Naive thymus-derived CD8-positive, alpha-beta T cell (primary cell): Measurements from ENCODE around the gene SMC6. TPM values are rescaled to one million over a fixed set of nuclear protein-coding genes. Genes with fewer than 3 reads are reported as not detected.

Experiments used
- ATAC-seq, 2 donors: fragments of 150-1000 bp; cut with Tn5 transposase in 1 of 2; sonication (Bioruptor Pico), chemical (Tn5 transposase) in 1 of 2; 1 replicate in 1 of 2; 2 replicates in 1 of 2; pipeline ENCODE4 v1.10.0; 2021; ENCODE audit warnings: mild to moderate bottlenecking in 2 of 2, moderate library complexity in 2 of 2
- POLR2A ChIA-PET: fragments of 350-600 bp; sonication (Branson Sonifier 250); formaldehyde crosslinking; loops from one replicate; lab custom pipeline; 2021; ENCODE audit warnings: antibody characterized with exemption; lab: Charles Lee
- DNase-seq, 10 donors: peaks; one replicate each; pipeline versions ENCODE4 v3.0.0 to v3.0.0-alpha.2; 2020 to 2022
- H3K27ac Mint-ChIP-seq, 10 donors: one replicate each; pipeline ENCODE4 v1.8.0; 2020 to 2022; ENCODE audit warnings: mild to moderate bottlenecking in 10 of 10, mixed read lengths in 10 of 10, moderate library complexity in 4 of 10, inconsistent platforms in 1 of 10
- H3K27me3 Mint-ChIP-seq, 5 donors: one replicate each; pipeline ENCODE4 v1.8.0; 2021 to 2022; ENCODE audit warnings: mixed read lengths in 5 of 5
- H3K36me3 Mint-ChIP-seq, 3 donors: one replicate each; pipeline ENCODE4 v1.8.0; 2020 to 2022; ENCODE audit warnings: mixed read lengths in 3 of 3, mild to moderate bottlenecking in 2 of 3, inconsistent platforms in 1 of 3
- H3K4me1 Mint-ChIP-seq, 4 donors: one replicate each; pipeline ENCODE4 v1.8.0; 2021 to 2022; ENCODE audit warnings: mixed read lengths in 4 of 4
- H3K4me3 Mint-ChIP-seq, 10 donors: one replicate each; pipeline ENCODE4 v1.8.0; 2020 to 2022; ENCODE audit warnings: mild to moderate bottlenecking in 10 of 10, mixed read lengths in 10 of 10, moderate library complexity in 6 of 10, inconsistent platforms in 1 of 10
- H3K9me3 Mint-ChIP-seq, 9 donors: one replicate each; pipeline ENCODE4 v1.8.0; 2020 to 2022; ENCODE audit warnings: mixed read lengths in 9 of 9, mild to moderate bottlenecking in 3 of 9, inconsistent platforms in 1 of 9, moderate library complexity in 1 of 9
- polyA plus RNA-seq, 3 donors: library from polyadenylated mRNA; unstranded; fragments of 300-500 nt; fragmentation: Illumina TruSeq; gene quantifications; one replicate each; pipeline ENCODE4 v1.2.3, GENCODE V29; 2021
- total RNA-seq, 8 experiments: library from RNA in 2 of 8; stranded (reverse) in 2 of 8; gene quantifications; one replicate each; pipeline ENCODE4 v1.2.3 and lab custom pipeline; 2021 to 2026

The SMC6 gene
- total and polyA plus RNA-seq, 5 experiments from 2014 or later, result 7.7 to 22.5 (median 8.7) TPM

GRCh38 chr2:17634997-17635396 lies 118.6 kb downstream of the SMC6 start:
- no peaks in the 10 kb centered on the region for H3K4me1 Mint-ChIP-seq

DNA sequence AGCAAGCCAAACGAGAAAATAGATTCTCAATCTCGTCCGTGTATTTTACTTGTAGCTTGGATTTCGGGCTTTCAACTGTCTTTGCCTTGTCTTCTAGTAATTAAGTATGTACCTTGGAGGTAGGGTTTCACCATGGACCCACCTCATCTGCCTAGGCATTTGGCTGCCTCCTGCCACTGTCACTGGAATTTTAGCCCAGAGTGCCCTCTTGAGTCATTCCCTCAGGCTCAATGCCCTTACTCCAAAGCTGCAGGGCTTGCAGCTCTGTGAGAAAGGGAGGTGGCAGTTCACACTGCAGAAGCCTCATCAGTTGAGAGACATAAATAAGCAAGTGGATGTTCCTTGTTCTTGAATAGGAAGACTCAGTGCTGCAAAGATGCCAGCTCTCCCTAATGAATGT lies 123.5 kb downstream of the SMC6 start:
- H3K27me3 Mint-ChIP-seq, result peaks cover 2 to 11% (median 4%) of the 10 kb centered on the region in 5 donors
- DNase-seq (no peak), ATAC-seq (no peak)

More at GRCh38 chr2:17634997-17635396, 118.6 kb downstream of the SMC6 start:
- no peak overlapping the region for H3K4me3 Mint-ChIP-seq
- no peaks in the 10 kb centered on the region for H3K36me3 Mint-ChIP-seq
- H3K27me3 Mint-ChIP-seq, result peaks cover 0 to 5% (median 0%) of the 10 kb centered on the region in 5 donors
- H3K9me3 Mint-ChIP-seq, result peaks cover 0 to 2% (median 0%) of the 10 kb centered on the region in 9 donors
- DNase-seq (no peak), ATAC-seq (no peak)
- POLR2A ChIA-PET, result no interaction called here
- H3K27ac Mint-ChIP-seq, result no peak overlapping the region

DNA sequence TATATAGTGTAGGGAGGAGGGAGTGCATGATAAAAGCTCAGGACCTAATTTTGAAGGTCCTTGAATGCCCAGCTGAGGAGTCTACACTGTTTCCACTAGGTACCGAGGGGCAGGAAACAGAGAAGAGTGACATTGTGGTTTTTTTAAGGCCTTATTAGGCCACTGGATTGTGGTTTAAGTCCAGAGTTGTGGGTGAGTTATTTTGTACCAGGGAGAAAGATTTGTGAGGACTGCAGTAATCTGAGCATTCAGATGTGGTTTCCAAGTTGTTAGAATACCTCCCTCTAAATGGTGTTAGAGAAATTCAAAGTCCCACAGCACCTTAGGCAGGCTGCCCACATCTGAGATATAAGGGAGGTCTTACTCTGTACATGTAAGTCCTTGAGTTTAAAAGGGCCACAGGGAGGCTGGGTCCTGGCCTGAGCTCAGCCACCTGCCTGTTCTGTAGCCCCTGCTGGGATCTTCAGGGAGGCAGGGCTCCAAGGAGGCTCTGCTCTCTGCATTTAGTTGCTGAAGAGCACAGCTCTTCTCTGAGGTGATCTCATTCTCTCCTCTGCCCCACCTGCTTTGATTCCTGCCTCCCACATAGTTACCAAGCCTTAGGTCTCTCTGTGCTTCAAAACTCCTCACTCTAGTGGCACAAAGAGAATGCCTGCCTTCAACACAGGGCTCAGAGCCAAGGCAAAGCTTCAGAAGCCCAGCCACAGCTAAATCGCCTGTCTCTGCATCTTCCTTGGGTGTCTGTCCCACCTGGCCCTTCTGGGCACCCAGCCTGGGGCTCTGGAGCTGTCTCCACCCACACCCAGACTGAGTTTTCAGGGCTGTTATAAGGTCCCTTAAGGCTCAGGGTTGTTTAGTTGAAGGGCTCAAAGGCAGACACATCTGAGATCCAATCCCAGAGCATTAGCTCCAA lies 125.0 kb downstream of the SMC6 start:
- H3K27me3 Mint-ChIP-seq, result peaks cover 2 to 16% (median 7%) of the 10 kb centered on the region in 5 donors
- H3K36me3 Mint-ChIP-seq, result no peaks in the 10 kb centered on the region
- no peak for ATAC-seq
- no peak overlapping the region for H3K27ac Mint-ChIP-seq
- peaks cover 0 to 3% (median 0%) of the 10 kb centered on the region in 9 donors for H3K9me3 Mint-ChIP-seq
- H3K4me3 Mint-ChIP-seq, result no peak overlapping the region
- H3K4me1 Mint-ChIP-seq, result no peaks in the 10 kb centered on the region
- DNase-seq, result no peak
- POLR2A ChIA-PET, result no interaction called here

More for the DNA sequence above, 123.5 kb downstream of the SMC6 start:
- Mint-ChIP-seq H3K36me3 (no peaks in the 10 kb centered on the region), H3K9me3 (peaks cover 0 to 5% (median 0%) of the 10 kb centered on the region in 9 donors), H3K4me1 (no peaks in the 10 kb centered on the region), H3K27ac (no peak overlapping the region), H3K4me3 (no peak overlapping the region)
- POLR2A ChIA-PET, result no interaction called here

GRCh38 chr2:17627434-17627833 lies 126.2 kb downstream of the SMC6 start:
- DNase-seq (no peak), ATAC-seq (no peak)
- Mint-ChIP-seq H3K27me3 (peaks cover 3 to 23% (median 11%) of the 10 kb centered on the region in 5 donors), H3K9me3 (peaks cover 0 to 3% (median 0%) of the 10 kb centered on the region in 9 donors), H3K27ac (no peak overlapping the region), H3K4me1 (no peaks in the 10 kb centered on the region), H3K4me3 (no peak overlapping the region), H3K36me3 (no peaks in the 10 kb centered on the region)
- POLR2A ChIA-PET, result no interaction called here

DNA sequence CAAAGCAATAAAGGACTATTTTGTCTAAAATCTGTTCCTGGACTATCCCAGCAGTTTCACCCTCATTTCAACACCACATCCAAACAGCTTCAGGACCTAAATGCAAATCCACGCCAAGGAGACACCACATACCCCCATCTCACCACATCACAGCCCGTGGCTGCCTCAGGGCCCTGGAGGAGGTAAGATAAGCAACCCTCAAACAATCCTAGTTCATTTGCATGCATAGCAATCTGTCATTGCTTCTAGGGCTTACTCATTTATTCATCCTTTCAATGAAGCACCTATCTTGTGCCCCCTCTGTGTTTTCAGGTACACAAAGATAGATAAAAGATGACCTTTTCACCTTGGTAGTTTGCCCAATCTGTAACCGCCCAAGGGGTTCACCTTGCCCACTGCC lies 126.6 kb downstream of the SMC6 start:
- Mint-ChIP-seq H3K4me3 (no peak overlapping the region), H3K27me3 (peaks cover 5 to 28% (median 12%) of the 10 kb centered on the region in 5 donors), H3K9me3 (peaks cover 0 to 3% (median 0%) of the 10 kb centered on the region in 9 donors), H3K4me1 (no peaks in the 10 kb centered on the region), H3K27ac (no peak overlapping the region), H3K36me3 (no peaks in the 10 kb centered on the region)
- no peak for DNase-seq
- ATAC-seq, result no peak
- POLR2A ChIA-PET, result no interaction called here

- ATAC-seq (no peak), DNase-seq (no peak)
- Mint-ChIP-seq H3K4me3 (no peak overlapping the region), H3K27ac (no peak overlapping the region), H3K4me1 (no peaks in the 10 kb centered on the region), H3K9me3 (peaks cover 0 to 3% (median 0%) of the 10 kb centered on the region in 9 donors), H3K36me3 (no peaks in the 10 kb centered on the region), H3K27me3 (peaks cover 10 to 41% (median 16%) of the 10 kb centered on the region in 5 donors)
- POLR2A ChIA-PET, result no interaction called here
Observed at GRCh38 chr2:17625446-17625845, 128.2 kb downstream of the SMC6 start.

DNA sequence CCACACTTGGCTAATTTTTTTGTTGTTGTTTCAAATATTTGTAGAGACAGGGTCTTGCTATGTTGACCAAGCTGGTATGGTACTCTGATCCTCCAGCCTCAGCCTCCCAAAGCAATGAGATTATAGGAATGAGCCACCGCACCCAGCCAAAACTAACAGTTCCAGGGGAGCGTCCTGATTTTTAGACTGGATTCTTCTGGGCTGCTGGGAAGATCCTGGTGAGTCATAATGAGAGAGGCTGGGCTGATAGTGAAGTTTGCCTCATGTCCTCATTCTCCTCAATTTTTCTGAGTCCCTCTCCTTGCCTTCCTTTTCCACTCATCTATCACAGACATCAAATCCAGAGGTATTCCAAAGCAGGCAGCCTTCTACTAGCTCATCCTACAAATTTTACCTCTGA lies 131.8 kb downstream of the SMC6 start:
- DNase-seq (no peak), ATAC-seq (no peak)
- Mint-ChIP-seq H3K9me3 (no peaks in the 10 kb centered on the region), H3K27me3 (peaks cover 12 to 53% (median 19%) of the 10 kb centered on the region in 5 donors), H3K4me3 (no peak overlapping the region), H3K4me1 (no peaks in the 10 kb centered on the region), H3K36me3 (no peaks in the 10 kb centered on the region), H3K27ac (no peak overlapping the region)
- POLR2A ChIA-PET, result no interaction called here

DNA sequence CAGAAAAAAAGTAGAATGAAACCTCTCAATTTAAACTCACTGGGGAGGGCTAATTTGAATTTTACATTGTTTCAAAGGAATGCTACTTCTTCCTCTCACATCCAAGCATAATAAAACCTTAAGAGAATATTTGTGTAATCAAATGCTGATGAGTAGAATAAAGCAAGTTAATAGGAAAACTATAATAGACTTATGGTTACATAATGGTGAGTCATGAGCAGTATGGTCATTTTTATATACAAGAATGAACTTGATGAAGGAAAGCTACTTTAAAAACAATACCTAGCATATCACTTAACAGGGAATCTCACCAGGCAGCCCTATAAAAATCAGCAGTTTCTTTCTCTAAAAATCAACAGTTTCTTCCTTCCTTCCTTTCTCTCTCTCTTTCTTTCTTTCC lies 132.8 kb downstream of the SMC6 start:
- no peak for ATAC-seq
- Mint-ChIP-seq H3K27ac (no peak overlapping the region), H3K27me3 (peaks cover 12 to 53% (median 19%) of the 10 kb centered on the region in 5 donors), H3K9me3 (no peaks in the 10 kb centered on the region), H3K4me3 (no peak overlapping the region), H3K4me1 (no peaks in the 10 kb centered on the region), H3K36me3 (no peaks in the 10 kb centered on the region)
- POLR2A ChIA-PET, result no interaction called here
- DNase-seq, result no peak

- H3K27ac Mint-ChIP-seq, result no peak overlapping the region
- no peak overlapping the region for H3K4me3 Mint-ChIP-seq
- POLR2A ChIA-PET, result no interaction called here
- no peaks in the 10 kb centered on the region for H3K9me3 Mint-ChIP-seq
- ATAC-seq, result no peak
- no peak for DNase-seq
- H3K27me3 Mint-ChIP-seq, result peaks cover 12 to 51% (median 19%) of the 10 kb centered on the region in 5 donors
- H3K36me3 Mint-ChIP-seq, result no peaks in the 10 kb centered on the region
- no peaks in the 10 kb centered on the region for H3K4me1 Mint-ChIP-seq
Observed at GRCh38 chr2:17620280-17620679, 133.3 kb downstream of the SMC6 start.

- Mint-ChIP-seq H3K36me3 (no peaks in the 10 kb centered on the region), H3K4me3 (no peak overlapping the region), H3K9me3 (no peaks in the 10 kb centered on the region), H3K27me3 (peaks cover 15 to 55% (median 21%) of the 10 kb centered on the region in 5 donors), H3K27ac (no peak overlapping the region), H3K4me1 (no peaks in the 10 kb centered on the region)
- ATAC-seq (no peak), DNase-seq (no peak)
- POLR2A ChIA-PET, result no interaction called here
Observed at GRCh38 chr2:17617955-17618354, 135.7 kb downstream of the SMC6 start.

- Mint-ChIP-seq H3K27me3 (peaks cover 13 to 51% (median 20%) of the 10 kb centered on the region in 5 donors), H3K4me1 (no peaks in the 10 kb centered on the region), H3K27ac (no peak overlapping the region), H3K9me3 (no peaks in the 10 kb centered on the region), H3K36me3 (no peaks in the 10 kb centered on the region), H3K4me3 (no peak overlapping the region)
- DNase-seq (no peak), ATAC-seq (no peak)
- POLR2A ChIA-PET, result no interaction called here
Observed at GRCh38 chr2:17617516-17617915, 136.1 kb downstream of the SMC6 start.

- H3K4me3 Mint-ChIP-seq, result no peak overlapping the region
- H3K9me3 Mint-ChIP-seq, result no peaks in the 10 kb centered on the region
- no peak overlapping the region for H3K27ac Mint-ChIP-seq
- POLR2A ChIA-PET, result no interaction called here
- ATAC-seq (no peak), DNase-seq (no peak)
- H3K36me3 Mint-ChIP-seq, result no peaks in the 10 kb centered on the region
- no peaks in the 10 kb centered on the region for H3K4me1 Mint-ChIP-seq
- peaks cover 10 to 40% (median 17%) of the 10 kb centered on the region in 5 donors for H3K27me3 Mint-ChIP-seq
Observed at GRCh38 chr2:17616405-17616804, 137.2 kb downstream of the SMC6 start.

DNA sequence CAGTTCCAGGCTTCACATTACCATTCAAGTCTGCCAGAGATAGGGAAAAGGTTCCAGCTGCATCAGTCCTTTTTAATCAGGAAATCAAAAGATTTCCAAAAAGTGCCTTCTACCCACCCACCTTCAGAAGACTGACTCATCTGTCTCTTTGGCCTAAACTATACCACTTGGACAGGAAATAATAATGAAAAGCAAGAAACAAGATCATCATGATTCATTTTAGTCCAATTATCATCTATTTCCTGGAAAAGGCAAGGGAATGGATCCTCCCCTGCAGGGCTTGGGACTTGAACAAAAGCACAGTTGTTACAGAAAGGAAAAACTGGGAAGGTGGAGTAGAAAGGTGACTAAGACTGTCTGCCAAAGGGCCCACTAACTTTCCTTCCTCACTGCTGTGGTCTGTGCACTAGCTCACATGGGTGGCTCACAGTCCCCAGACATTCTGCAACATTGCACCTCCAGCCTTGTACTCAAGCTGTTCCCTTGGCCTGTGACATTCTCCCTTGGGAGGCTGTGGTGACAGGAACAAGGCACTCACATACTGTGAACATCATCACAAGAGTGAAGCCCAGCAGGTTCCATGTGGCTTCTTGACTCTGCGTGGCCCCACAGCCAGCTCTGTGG lies 137.8 kb downstream of the SMC6 start:
- Mint-ChIP-seq H3K36me3 (no peaks in the 10 kb centered on the region), H3K4me1 (no peaks in the 10 kb centered on the region), H3K27ac (no peak overlapping the region), H3K9me3 (no peaks in the 10 kb centered on the region), H3K4me3 (no peak overlapping the region), H3K27me3 (peaks cover 9 to 34% (median 14%) of the 10 kb centered on the region in 5 donors)
- ATAC-seq (no peak), DNase-seq (no peak)
- POLR2A ChIA-PET, result no interaction called here
